HG03103 (cell line): Measurements from ENCODE around the gene GP5.
A peak's percentile ranks its signal among the peaks of the same experiment; 100 is the strongest.

Source experiments
- ATAC-seq: cut with Tn5 transposase; IDR thresholded peaks from one replicate; pipeline ENCODE4 v1.9.1; 2021; ENCODE audit warnings: low read depth; ENCODE audit not compliant: unreplicated experiment

Gene GP5

GRCh38 chr3:194399874-194400411 lies 877 bp upstream of the GP5 start:
- ATAC-seq, result no peak

DNA sequence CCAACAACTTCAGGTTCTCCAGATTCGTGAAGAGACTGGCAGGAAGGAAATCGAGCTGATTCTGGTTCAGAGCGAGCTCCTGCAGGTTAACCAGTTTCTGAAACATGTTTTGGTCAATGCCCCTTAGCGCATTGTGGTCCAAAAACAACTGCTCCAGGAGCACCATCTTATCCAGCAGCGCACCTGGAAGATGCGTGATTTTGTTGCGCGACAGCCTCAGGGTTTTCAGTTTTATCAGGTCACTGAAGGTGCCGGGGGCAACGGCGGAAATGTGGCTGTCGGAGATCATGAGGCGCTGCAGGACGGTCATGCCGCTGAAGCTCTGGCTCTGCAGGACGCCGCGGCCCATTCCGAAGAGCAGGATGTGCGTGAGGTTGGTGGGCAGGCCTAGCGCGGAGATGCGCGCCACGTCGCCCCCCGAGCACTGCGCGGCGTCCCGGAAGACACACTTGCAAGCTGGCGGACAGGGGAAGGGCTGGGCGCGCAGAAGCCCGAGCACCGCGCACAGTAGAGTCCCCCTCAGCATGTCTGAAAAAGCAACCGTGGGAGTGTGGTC lies 1.2 kb downstream of the GP5 start:
- no peak for ATAC-seq

DNA sequence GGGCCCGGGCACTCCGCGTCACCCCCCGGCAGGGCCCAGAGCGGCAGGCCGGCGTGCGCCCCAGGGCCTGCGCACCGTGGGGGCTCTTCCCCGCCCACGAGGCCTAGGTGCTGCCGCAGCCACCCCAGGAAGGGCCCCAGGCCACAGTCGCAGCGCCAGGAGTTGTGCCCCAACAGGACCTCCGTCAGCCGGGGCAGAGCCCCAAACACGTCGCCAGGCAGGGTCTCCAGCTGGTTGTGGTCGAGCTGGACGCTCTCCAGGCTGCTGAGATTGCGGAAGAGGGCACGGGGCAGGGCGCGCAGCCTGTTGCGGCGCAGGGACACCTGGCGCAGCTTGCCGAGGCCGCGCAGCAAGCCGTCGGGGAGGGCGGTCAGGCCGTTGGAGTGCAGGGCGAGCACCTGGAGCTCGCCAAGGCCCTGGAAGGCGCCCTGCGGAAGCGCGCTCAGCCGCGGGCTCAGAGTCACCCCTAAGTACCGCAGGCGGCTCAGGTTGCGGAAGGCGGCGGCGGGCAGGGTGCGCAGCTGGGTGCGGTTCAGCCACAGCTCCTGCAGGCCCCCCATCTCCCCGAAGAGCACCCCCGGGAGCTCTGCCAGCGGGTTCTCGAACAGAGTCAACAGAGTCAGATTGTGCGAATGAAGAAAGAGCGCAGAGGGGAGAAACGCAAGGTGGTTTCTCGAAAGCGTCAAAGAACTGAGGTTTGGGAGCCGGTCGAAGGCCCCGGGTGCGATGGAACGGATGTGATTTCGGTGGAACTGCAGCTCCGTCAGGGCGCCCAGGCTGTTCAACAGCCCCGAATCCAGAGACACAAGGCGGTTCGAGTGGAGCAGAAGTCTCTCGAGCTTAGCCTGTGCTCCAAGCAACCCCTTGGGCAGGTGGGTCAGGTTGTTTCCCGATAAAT lies 2.0 kb downstream of the GP5 start:
- peak; percentile 46 for ATAC-seq

GRCh38 chr3:194396539-194396858 lies 2.6 kb downstream of the GP5 start:
- no peak for ATAC-seq

DNA sequence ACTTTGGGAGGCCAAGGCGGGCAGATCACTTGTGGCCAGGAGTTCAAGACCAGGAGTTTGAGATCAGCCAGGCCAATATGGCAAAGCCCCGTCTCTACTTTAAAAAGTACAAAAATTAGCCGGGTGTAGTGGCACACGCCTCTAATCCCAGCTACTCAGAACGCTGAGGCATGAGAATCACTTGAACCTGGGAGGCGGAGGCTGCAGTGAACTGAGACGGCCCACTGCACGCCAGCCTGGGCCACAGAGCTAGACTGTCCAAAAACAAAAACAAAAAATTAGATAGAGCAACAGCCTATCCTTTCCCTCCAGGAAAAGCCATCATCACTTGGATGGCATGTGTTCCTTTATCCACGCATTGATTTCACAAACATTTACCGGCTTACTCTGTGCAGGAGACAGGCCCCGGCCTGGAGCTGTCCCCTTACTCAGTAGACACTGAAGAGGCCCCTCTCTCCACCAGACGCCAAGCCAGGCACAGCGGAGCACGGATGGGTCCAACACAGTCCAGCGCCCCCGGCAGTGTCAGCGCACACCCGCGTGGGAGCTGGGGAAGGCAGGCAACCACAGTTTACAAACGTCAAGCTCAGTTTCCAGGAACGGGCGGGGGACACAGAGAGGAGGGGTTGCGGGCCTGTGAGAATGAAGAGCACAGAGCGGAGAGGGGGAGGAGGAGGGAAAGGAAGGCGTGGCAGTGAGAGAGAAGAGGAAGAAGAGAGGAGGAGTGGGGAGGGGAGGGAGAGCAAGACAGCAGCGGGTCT lies 3.1 kb downstream of the GP5 start:
- no peak for ATAC-seq

GRCh38 chr3:194395212-194395611 lies 3.9 kb downstream of the GP5 start:
- ATAC-seq, result no peak

GRCh38 chr3:194392576-194392975 lies 6.5 kb downstream of the GP5 start:
- no peak for ATAC-seq

- ATAC-seq, result no peak
Measured at GRCh38 chr3:194390835-194391234, 8.2 kb downstream of the GP5 start.

DNA sequence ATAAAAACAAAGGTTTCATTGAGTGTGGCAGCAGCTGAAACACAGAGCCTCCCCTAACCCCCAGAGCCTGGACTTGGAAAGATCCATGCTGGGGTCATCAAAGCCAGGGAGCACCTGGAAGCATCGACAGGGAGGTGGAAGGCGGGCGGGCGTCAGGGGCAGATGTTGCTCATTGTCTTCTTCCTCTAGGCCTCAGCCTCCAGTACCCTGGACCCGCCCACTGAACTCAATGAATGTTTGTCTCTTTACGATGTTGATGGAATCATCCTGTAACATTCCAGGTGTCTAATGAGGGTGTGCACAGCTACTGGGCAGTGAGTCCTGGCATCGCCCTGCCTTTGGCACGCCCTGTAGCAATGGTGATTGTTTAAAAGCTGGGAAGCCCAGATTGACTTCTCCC lies 9.8 kb downstream of the GP5 start:
- ATAC-seq, result no peak

DNA sequence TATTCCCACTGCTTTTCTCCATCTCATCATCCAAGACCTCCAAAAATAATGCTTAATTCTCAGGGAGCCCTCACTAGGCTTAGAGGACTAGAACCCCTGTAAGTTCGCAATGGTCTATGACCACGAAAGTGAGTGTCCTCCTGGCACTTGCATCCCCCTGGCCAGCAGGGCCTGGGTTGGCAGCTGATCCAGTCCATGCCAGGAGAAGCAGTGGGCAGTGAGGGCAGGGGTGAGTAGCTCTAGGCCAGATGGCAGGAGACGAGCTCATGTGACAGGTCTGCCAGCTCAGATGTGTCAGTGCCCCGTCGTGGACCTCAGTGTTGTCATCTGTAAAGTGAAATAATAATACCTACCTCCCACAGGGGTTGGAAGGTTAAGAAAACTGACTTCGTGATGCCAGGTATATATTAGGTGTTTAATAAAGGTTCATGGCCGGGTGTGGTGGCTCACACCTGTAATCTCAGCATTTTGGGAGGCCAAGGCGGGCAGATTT lies 11.1 kb downstream of the GP5 start:
- ATAC-seq, result no peak

DNA sequence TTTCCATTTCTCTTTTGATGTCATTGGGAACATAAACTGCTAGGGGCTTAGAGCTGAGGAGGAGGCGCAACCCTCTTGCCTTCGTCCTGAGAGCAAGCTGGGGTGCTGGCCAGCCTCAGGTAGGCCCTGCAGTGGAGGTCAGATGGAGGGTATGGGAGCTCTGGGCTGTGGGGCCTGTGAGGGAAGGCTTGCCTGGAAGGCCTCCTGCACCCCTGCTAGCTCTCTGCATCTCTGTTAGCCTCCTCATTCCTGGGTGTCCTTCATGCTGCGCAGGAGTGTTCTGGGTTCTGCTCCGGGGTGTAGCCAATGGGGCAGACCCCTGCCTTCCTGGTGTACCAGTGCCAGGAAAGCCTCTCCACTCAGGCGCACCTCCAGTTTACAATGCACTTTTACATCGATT lies 11.8 kb downstream of the GP5 start:
- no peak for ATAC-seq

DNA sequence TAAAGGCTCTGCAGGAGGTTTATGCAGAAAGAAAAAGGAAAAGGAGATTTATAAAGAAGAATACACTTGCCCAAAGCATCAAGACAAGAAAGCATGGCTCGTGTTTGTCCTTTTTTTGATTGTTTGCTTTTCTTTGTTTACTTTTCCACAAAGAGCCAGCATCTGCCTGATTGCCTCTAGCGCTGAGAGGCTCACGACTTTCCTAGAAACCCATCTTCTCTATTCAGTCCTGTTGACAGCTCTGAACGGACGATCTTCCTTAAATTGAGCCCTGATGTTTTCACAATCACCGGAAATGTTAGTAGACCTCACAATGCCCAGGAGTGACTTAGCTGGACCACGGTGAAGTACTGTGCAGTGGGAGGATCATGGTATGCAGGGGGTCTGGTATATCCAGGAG lies 12.4 kb downstream of the GP5 start:
- no peak for ATAC-seq

DNA sequence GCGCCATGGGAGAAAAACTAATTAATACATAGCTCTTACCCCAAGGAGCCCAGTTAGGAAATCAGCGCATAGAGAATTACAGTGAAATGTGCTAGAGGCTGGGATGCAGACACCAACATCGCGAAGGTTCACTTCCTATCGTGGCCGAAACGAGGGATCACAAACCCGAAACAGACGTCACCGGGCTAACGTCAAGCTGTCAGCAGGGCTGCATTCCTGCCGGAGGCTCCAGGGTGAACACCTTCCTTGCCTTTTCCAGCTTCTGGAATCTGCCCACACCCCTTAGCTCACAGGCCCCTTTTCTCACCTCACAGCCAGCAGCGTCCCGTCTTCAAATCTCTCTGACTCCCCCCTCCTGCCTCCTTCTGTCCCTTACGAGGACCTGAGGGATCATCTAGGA lies 13.0 kb downstream of the GP5 start:
- no peak for ATAC-seq

DNA sequence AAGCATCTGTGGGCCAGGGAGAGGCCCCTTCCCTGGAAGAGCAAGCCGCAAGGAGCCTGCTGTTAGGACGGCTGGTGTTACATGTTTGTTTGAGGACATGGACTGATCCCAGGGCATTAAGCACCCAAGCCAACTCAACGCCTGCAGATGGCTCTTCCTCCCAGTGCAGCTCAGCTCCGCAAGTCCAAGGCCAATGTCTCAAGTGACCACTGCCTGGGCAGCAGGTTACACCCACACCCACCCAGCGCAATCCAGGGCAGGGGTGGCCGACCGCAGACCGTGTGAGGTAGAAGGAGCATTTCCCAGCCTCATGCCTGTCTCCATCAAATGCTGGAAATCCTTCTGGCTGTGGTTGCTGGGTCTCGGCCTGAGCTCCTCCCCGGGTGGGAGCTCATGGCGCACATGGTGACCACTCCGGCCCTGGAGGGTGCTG lies 14.5 kb downstream of the GP5 start:
- no peak for ATAC-seq

GRCh38 chr3:194384156-194384555 lies 14.9 kb downstream of the GP5 start:
- no peak for ATAC-seq

GRCh38 chr3:194383276-194383940 lies 15.7 kb downstream of the GP5 start:
- ATAC-seq, result no peak

DNA sequence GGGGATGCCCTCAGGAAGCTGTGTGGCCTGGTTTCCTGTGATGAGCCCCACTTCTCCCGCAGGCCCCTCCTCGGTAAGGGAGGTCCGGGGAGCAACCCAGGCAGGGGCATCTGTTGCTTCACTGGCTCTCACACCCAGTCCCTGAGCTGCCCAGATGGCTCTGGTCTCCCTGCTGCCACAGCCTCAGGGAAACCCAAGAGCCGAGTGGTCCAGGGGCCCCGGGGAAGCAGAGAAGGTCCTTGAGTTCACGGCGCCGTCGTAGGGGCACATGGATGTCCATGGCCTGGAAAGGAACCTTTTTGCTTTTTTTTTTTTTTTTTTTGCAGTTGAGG lies 16.2 kb downstream of the GP5 start:
- ATAC-seq, result no peak

DNA sequence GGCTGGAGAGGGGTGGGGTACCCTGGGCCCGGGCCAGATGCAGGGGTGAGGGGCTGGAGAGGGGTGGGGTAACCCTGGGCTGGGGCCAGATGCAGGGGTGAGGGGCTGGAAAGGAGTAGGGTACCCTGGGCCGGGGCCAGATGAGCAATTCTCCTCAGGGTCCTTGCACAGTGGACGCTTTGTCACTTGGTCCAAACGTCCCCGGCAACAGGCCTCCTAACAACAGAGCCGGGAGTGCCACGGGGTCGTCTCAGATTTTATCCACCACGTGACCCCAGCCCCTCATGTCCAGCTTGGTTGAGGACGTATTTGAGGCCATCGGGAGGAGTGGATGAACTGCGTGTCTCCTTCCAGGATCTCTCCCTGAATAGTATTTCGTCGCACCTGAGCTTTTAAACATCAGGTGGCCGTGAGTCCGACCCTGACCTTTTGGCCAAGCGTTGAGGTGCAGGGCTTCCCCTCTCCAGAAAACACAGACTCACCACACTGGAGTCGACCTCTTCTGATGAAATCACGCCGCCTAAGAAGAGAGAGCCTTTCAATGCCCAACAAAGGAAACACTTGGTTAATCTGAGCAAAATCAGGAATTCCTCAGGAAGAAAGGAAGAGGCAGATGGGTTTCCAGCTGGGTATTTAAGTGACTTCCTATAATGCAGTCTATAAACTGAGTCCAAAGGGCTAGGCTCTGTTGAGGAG lies 16.7 kb downstream of the GP5 start:
- no peak for ATAC-seq

GRCh38 chr3:194381460-194381875 lies 17.6 kb downstream of the GP5 start:
- no peak for ATAC-seq

- ATAC-seq, result no peak
Measured at GRCh38 chr3:194380326-194380725, 18.7 kb downstream of the GP5 start.
